Fibroblast of skin of left biceps (primary cell): Measurements from ENCODE around the gene SAYSD1.

Experiments used
- DNase-seq, 2 experiments: peaks; one replicate each; pipeline ENCODE4 v3.0.0-alpha.2; 2013; ENCODE audit warnings: low read depth in 2 of 2

The SAYSD1 gene

GRCh38 chr6:39079197-39080125, 35.5 kb downstream of the SAYSD1 start:
- DNase-seq, result no peak

GRCh38 chr6:39078695-39079094, 36.3 kb downstream of the SAYSD1 start:
- no peak for DNase-seq

- DNase-seq, result no peak
Observed at GRCh38 chr6:39077882-39078594, 36.9 kb downstream of the SAYSD1 start.

- DNase-seq, result no peak
Observed at GRCh38 chr6:39076623-39077535, 38.1 kb downstream of the SAYSD1 start.

- no peak for DNase-seq
Observed at GRCh38 chr6:39075807-39076622, 39.0 kb downstream of the SAYSD1 start.

GRCh38 chr6:39075010-39075686, 39.8 kb downstream of the SAYSD1 start:
- DNase-seq, result no peak

- DNase-seq, result no peak
Observed at GRCh38 chr6:39074486-39074885, 40.5 kb downstream of the SAYSD1 start.

GRCh38 chr6:39073471-39074355, 41.3 kb downstream of the SAYSD1 start:
- no peak for DNase-seq

GRCh38 chr6:39072830-39073229, 42.2 kb downstream of the SAYSD1 start:
- DNase-seq, result no peak

GRCh38 chr6:39068391-39068790, 46.6 kb downstream of the SAYSD1 start:
- DNase-seq, result no peak

GRCh38 chr6:39065561-39065960, 49.4 kb downstream of the SAYSD1 start:
- no peak for DNase-seq

- DNase-seq, result no peak
Observed at GRCh38 chr6:39063526-39063925, 51.5 kb downstream of the SAYSD1 start.

- DNase-seq, result no peak
Observed at GRCh38 chr6:39062014-39062740, 52.8 kb downstream of the SAYSD1 start.

GRCh38 chr6:39061588-39061987, 53.4 kb downstream of the SAYSD1 start:
- DNase-seq, result no peak

- no peak for DNase-seq
Observed at GRCh38 chr6:39061182-39061581, 53.8 kb downstream of the SAYSD1 start.

GRCh38 chr6:39060467-39061160, 54.4 kb downstream of the SAYSD1 start:
- DNase-seq, result no peak

- no peak for DNase-seq
Observed at GRCh38 chr6:39059496-39060310, 55.3 kb downstream of the SAYSD1 start.
